GM19468 (cell line): ENCODE measurements around the gene SLC4A1.

ENCODE experiments used
- ATAC-seq: cut with Tn5 transposase; IDR thresholded peaks from one replicate; pipeline ENCODE4 v1.9.1; 2021; ENCODE audit warnings: mild to moderate bottlenecking, moderate library complexity, moderate number of reproducible peaks; ENCODE audit not compliant: unreplicated experiment; ENCODE audit errors: extremely low read depth

Gene SLC4A1

DNA sequence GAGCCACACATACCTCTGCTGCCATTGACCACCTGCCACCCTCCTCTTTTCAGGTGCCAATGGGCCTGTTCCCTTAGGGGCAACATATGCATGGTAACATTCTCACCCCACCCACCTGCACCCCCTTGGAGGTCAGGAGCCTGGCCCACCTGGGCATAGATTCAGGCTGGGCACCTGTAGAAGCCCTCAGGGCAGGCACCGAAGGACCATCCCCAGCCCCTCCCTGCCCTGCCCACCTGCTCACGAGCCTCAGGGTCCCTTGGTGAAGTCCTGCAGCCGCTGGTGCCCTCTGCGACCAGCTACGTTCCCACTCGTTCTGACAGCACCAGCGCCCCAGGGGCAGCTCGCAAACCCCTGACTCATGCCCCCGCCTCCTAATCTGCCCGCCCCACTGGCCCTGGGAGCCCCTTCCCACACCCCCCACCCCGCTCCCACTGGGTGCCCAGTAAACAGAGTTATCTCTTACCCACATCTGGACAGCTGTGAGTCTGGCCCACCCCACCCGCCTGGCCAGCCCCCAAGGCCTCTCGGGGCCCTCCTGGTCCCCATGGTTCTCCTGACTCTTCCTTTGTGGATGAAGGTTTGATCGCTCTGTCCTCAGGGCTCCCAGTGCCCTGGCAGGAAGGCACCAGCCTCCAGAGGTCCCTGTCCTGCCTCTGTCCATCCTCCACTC, at the start of gene SLC4A1:
TSS of gene SLC4A1 (minus strand) at position 318 of the 673 bp plus-strand sequence. CDS start 5,269 bp downstream, outside the sequence.
- ATAC-seq = no peak

DNA sequence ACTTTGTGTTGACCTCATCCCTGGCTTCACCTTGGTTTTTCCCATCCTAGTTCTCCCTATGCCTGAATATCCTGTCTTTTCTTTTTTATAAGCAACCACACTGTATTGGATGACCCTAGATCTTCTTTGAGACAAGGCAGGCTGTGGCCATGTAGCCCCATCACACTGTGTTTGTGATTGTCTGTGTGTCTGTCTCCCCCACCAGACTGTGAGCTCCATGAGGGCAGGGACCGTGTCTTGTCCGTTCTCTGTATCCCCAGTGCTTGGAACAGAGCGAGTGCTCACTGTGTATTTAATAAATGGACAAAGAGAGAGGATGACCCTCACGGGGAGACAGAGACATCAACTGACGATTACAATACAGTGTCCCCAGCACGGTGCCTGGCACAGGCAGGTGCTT, 49.6 kb upstream of the SLC4A1 start:
- ATAC-seq = no peak

DNA sequence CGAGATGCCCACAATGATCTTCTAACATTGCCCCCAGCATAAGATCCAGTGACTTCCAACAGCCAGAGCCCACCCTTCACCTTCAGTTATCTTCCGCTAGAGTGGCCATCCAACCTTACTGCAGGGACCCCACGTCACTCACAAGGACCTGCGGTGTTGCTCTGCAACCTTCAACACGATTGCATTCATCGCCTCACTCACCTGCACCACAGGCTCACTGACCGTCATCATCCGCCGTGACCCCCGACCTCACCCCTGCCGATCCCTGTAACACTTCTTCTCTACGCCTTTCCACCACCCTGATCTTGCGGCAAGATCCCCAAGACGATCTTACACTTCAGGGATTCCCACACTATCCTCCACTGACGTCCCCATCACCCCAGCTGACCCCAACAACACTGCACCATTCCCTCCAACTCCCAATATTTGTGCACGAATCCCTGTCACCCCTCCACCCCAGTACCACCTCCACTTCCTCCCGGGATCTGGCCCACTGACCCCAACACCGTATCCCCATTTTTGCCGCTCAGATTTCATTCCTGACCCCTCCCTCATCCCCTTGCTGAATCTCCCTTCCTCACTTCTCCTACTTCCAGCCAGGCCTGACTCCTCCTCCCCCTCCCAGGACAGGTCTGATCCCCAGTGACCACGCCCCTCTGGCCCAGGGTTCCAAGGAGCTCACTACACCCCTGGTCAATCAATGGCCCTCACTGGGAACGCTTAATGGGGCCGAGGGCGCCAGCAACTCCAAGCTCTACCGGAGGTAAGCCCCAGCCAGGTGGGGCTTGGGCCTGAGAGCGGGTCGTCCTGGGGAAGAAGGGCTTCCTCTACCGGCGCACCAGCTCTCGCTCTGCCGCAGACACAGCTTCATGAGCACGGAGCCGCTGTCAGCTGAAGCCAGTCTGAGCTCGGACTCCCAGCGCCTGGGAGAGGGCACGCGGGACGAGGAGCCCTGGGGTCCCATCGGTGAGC, 48.1 kb upstream of the SLC4A1 start:
- ATAC-seq = no peak

DNA sequence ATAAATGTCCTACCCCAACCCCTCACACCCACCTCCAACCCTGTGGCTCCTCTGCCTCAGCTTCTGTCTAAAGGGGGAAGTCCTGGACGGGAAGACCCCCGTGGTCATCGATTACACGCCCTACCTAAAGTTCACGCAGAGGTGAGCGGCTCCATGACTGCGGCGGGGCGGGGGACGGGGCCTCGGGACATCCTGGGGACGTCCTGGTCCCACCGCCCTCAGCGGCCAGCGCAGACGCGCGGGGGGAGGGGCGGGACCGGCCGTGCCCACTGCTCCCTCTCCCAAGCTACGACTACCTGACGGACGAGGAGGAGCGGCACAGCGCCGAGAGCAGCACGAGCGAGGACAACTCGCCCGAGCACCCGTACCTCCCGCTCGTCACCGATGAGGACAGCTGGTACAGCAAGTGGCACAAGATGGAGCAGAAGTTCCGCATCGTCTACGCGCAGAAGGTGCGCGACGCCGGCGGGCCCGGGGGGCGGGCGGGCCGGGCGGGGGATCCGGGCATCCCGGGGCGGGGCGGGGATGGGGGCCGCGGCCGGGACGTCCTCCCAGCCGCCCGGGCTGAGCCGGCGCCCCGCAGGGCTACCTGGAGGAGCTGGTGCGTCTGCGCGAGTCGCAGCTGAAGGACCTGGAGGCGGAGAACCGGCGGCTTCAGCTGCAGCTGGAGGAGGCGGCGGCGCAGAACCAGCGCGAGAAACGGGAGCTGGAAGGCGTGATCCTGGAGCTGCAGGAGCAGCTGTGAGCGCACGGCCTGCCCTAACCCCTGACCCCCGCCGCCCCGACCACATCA, 47.1 kb upstream of the SLC4A1 start:
- no peak for ATAC-seq

DNA sequence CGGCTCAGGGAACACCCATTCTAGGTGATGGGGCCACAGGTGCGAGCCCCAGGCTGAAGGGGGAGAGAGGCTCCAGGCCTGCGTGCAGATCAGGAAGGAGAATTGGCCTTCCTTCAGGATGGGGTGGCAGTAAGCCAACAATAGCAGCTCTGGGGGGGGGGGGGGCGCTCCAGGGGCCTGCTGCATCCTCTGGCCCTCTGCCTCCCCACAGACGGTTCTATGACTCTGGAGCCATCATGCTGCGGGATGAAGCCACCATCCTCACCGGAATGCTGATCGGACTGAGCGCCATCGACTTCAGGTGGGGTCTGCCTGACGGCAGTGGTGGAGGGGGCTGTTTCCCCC, 46.6 kb upstream of the SLC4A1 start:
- ATAC-seq = no peak

DNA sequence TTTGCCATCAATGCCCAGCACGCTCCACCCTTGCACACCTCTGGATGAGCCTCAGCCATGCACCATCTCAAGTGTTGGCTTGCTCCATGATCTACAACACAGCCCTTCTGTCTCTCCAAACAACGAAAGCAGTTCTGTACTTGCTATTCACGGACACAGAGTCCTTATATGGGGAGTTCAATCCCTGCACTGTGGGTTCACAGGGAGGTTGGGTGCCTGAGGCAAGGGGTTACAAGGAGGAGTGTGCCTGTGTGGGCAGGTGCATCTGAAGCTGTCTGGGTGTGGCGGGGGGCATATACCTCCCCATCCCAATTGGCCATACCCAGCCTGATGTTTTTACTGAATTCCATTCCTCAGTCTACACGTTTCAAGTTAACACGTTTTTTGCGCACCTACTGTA, 46.1 kb upstream of the SLC4A1 start:
- ATAC-seq = no peak

DNA sequence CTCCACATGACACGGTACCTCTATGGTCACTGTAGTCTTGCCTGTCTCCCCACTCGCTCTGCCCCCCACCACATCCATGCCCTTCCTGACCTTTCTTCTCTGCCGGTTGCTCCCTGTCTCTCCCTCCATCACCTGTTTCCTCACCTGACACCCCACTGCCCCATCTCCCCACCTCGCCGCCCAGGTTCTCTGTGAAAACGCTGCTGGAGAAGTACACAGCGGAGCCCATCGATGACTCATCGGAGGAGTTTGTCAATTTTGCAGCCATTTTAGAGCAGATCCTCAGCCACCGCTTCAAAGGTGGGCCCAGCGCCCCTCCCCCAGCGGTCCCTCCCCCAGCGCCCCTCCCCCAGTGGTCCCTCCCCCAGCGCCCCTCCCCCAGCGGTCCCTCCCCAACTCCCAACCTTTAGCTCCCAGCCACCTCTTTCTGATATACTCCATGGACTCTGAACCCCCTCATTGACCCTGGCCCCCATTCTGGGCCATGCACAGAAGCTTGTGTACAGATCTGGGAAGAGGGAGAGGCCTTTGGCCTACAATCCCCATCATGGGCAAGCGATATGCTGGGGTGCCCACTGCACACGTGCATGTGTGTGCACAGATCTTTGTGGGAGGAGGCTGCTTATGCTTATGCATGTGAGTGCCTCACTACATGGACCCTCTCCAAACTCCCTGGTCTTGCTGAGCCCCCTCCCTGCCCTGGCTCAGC, 44.6 kb upstream of the SLC4A1 start:
- no peak for ATAC-seq

DNA sequence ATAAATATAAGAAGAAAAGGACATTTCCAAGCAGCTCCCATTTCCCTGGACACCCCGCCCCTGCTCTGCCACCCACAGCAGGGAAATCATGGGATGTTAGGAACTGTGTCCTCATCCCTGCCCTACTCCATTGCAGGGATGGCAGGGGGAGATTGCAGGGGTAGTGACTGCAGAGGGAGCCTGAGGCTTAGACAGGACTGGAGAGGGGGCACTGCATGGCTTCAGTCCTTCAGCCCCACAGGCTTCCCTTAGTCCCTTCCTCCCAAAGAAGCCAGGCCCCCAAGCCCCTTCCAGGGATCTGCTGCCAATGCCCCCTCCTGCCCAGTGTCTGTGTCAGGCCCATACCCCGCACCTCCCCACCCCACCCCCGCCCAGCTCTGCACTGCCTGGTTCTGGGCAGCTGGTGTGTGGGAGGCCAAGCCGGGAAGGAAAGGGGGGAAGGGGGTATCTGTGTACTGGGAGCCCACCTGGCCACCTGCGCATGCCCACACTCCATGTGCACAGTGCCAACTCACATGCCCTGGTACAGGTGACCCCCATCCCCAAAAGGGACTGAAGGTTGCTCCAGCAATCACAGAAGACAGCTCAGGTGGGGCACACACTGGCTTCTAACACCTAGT, 43.7 kb upstream of the SLC4A1 start:
- no peak for ATAC-seq

DNA sequence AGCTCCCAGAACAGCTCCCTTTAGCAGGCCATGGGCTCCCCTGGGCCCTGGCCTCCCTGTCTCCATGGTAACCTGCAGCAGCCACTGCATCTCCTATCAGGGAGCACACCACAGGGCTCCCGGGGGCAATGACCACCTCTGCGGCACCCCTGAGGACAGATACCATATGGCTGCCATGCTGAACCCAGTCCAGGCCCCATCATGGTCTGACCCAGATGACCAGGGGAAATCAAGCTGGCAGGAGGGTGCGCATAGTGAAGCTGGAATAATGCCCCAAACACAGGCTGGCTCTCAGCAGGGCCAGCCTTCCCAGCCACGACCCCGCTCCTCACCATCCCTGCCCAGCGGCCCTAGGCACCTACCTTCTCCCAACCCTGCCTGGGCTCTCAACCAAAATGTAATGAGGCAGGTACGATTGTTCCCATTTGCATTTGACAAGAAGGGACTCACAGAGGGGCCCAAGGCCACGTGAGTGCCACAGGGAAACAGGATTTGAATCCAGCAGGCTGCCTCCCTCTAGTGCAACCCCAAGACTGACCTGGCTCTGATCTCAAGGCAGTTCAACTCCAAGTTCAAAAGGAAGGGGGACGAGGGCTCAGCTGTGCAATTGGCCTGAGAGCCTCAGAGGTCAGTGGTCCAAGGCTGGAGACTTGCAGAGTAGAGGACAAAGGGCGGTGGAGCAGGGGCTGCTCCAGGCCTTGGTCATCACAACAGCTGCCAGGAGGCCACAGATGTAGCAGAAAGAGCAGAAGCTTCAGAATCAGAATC, 42.9 kb upstream of the SLC4A1 start:
- ATAC-seq = no peak

DNA sequence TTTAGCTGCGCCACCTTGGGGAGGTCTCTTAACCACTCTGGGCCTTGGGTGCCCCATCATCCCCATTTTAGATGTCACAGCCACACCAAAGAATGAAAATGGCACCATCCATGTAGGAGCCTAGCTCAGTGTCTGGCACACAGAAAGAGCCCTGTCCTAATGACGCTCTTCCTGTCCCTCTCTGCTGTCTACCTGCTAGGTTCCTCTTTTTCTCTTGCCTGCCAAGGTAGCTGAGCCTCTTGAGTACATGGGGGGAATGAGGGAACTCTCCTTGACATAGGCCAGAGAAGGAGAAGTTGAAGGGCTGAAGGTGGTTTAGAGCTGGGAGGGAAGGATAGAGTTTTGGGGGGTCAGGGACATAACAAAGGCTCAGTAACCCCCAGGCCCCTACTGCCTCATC, 42.3 kb upstream of the SLC4A1 start:
- no peak for ATAC-seq

DNA sequence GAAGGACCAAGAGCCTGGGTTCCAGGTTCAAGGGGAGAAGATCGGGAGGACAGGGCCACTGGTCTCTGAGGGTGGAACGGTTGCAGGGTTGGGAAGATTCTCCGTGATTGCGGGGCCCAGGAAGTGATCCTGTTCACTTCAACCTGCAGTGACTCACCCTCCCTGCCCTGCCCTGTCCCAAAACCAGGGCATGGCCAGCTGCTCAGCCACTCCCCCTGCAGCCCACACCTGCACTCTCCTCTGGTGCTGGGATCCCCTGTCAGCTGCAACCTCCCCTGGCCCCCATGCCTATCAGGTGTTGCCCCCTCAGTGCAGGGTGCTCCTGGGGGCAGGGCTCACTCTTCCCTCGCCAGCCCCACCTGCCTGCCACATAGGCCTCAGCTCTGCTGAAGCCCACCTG, 41.5 kb upstream of the SLC4A1 start:
- no peak for ATAC-seq

DNA sequence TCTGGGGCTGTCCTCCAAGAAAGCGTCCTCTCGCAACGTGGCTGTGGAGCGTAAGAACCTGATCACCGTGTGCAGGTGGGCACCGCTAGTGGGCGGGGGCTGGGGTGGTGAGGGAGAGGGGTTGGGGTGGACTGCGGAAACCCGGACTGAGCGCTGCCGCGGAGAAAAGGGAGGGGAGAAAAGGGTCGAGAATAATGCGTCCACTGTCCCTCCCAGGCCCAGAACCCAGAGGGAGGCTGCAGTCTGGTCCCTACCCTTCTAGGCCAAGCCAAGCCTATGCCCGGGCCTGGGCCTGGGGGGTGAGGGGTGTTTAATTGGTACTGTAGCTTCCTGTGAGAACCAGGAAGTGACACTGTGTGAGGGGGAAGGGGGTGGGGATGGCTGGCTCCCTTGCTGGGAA, 40.9 kb upstream of the SLC4A1 start:
- no peak for ATAC-seq

DNA sequence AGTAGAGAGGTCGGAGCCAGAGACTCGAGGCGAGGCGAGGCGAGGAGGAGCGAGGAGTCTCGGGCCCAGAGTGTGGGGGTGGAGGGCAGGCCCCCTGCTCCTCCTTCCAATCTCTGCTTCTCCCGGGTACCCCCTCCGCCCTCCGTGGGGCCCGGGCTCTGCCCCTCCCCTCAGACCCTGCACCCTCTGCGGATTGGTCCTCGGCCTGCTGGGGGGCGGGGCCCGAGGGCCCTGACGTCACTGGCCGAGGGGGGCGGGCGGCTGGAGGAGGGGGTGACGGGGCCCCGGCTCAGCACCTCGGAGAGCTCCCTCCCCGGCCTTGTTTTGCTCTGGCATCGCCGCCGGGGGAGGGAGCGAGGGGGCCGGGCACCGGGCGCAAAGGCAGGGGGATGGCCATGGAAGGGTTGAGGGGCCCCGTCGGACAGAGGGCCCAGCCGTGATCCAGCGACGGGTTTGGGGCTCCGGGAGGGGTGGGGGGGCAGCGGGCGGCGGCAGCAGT, 40.4 kb upstream of the SLC4A1 start, which contains the start of gene RUNDC3A:
TSS of gene RUNDC3A (plus strand) at position 282 of the 499 bp plus-strand sequence. CDS start 232 bp downstream, outside the sequence.
- ATAC-seq = no peak

DNA sequence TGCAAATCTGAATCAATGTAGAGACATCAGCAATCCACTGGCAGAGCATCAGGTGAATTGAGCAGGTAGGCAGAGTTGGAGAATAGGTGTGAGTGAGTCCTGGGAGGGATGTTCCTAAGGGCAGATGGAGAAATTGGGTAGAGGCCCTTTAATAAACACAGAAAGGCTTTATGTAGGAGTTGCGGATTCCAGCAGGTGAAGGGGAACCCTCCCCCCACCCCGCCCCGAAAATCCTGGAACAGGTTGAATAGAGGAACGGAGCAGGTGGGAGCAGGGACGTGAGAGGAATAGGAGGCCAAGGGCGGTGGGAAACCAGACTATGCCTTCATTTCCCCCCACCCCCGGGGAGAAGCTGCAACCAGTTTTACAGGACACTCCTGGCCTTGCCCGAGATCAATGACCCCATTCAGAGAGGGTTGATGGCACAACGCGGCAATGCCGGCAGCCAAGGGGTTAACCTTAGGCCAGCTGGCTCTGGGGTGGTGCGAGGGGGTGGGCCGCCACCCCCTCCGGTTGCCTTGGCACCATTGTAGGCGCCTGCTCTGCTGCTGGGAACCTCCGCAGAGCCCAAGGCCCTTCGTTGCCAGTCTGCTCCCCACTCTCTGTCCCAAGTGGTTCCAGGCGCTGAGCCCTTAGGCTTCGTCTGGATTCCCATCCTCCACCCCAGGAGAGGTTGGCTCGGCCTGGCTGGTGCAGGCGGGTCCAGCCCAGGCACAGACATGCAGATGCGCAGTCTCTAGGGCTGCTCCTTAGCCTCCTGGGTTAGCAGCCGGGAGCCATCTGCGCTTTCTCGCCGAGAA, 39.7 kb upstream of the SLC4A1 start:
- no peak for ATAC-seq

DNA sequence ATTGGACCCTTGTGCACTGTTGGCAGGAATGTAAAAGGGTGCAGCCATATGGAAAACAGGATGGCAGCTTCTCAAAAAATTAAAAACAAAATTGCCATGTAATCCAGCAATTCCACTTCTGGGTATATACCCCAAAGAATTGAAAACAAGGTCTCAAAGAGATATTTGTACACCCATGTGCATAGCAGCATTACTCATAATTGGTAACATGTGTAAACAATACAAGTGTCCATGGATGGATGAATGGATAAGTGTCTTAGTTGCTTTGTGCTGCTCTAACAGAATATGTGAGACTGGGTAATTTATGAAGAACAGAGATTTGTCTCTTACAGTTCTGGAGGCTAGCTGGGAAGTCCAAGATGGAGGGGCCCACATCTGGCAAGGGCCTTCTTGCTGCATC, 36.7 kb upstream of the SLC4A1 start:
- no peak for ATAC-seq

DNA sequence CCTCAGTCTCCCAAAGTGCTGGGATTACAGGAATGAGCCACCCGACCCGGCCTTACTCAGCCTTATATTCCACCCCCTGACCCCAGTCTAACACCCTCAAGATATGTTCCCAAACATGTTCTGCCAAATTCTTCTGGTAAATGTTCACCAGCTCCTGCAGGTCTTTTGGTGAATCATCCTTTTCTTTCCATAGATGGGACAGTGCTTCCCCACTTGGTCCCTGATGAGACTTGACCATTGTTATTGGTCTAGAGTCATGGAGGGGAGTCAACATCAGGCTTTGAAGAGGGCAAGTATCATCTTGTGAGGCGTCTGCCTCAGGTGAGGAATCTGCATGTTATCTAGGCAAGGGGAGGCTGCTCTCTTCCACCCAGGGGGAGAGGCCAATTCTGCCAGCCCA, 30.0 kb upstream of the SLC4A1 start:
- ATAC-seq = no peak

DNA sequence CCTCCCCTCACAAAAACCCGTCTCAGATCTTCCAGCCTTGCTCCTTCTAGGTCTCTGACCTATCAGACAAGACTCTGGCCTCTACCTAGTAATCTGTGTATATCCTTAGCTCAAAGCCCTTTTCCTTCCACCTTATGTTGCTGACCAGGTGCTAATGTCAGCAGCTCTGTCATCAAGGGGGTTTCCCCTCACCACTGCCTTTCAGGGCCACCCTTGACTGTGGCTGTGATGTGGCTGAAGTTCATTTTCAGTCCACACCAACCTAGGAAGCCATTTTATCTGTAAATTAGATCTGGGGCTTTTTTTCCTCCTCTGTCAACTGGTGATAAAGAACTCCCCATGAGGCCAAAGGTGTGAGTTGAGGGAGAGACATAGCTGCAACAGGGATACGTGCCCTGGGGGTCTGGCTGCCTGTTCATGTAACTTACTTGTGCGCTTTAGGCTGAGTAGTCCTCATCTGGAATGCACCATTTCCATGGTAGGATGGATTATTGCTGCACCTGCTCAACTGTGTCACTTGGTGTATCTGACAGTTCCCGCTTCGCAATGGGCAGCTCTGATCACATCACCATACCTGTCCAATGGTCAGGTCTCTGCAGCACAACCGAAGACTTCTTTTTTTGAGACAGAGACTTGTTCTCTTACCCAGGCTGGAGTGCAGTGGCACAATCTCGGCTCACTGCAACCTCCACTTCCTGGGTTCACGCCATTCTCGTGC, 25.7 kb upstream of the SLC4A1 start:
- no peak for ATAC-seq
